NAMALWA (cell line): ENCODE results near the gene SNRPN.
"Not testable (repeated sequence)": the region's sequence is repeated elsewhere in the genome, so short reads cannot be mapped to it uniquely, and the experiment has no call there.

ENCODE experiments used
- DNase-seq: peaks from one replicate; pipeline ENCODE4 v3.0.0-alpha.2; 2015; ENCODE audit warnings: low spot score

SNRPN gene

DNA sequence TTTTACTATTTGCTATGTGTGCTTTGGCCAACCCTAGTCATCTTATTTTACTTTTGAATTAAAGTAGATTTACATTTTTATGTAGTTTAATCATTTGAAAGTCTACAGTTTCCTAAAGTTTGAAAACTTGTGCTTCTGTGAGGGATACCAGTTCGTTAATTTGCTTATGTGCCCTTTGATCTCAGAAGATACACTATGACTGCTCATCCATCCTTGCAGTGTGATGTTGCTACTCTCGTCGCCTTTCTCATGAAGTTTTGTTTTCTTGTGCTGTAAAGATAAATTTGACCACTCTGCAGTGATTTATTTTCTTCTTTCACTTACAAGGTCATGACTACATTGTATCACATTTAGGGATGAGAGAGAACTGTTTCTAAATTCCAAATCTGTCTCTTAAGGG, 16.3 kb downstream of the SNRPN start:
- no peak for DNase-seq

DNA sequence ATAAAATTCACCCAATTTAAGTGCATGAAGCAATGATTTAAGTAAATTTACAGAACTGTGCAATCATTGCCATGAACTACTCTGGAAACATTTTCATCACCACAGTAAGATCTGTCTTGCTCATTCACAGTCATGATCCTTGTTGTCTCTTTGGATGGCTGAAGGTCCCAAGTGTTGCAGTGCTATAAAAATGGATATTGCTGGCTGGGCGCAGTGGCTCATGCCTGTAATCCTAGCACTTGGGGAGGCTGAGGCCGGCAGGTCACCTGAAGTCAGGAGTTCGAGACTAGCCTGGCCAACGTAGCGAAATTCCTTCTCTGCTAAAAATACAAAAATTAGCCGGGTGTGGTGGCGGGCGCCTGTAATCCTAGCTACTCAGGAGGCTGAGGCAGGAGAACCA, 17.0 kb downstream of the SNRPN start:
- no peak for DNase-seq

GRCh38 chr15:24972707-24973106, 17.9 kb downstream of the SNRPN start:
- not testable (repeated sequence) for DNase-seq

DNA sequence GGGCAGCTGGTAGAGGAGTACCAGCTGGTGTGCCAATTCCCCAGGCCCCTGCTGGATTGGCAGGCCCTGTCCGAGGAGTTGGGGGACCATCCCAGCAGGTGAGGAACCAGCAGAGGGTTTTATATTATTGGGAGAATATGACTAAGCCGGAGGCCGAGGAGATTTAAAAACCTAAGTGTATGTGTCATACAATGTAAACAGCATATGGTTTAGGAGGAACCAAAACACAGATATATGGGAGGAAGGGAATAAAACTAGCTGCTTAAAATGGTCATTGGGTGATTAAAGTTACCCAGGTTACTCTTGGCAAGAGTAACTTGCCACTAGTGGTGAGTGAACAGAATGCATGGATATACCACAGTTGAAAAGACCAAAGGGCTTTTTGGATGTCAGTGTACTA, 22.1 kb downstream of the SNRPN start:
- no peak for DNase-seq

DNA sequence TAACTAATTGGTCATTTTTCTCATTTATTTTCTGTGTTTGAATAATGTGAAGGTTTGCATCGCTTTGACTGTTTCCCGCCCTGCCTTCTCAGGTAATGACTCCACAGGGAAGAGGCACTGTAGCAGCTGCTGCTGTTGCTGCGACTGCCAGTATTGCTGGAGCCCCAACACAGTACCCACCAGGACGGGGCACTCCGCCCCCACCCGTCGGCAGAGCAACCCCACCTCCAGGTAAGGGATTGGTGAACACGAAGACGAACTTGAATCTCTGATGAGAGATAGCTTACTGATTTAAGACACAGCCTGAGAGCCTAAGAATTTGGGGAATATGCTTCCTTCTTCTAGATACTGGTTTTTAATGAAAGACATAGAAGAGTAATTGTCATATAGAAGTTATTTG, 22.9 kb downstream of the SNRPN start:
- DNase-seq: no peak

DNA sequence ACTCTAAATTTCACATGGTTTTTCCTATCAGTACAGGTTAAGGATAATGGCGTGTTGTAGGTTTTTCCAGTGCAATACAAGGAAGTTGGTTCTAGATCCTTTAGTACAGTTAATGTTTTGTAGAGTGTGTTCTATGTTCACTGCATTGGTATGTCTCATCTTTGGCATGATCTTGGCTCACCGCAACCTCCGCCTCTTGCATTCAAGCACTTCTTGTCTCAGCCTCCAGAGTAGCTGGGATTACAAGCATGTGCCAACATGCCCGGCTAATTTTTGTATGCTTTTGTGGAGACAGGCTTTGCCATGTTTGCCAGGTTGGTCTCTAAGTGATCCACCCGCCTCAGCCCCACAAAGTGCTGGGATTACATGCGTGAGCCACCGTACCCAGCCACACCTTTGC, 30.4 kb downstream of the SNRPN start:
- DNase-seq: no peak

- no peak for DNase-seq
Observed at GRCh38 chr15:24986653-24987052, 31.9 kb downstream of the SNRPN start.

GRCh38 chr15:25019434-25019833, 64.6 kb downstream of the SNRPN start:
- no peak for DNase-seq

GRCh38 chr15:25022233-25022632, 67.4 kb downstream of the SNRPN start:
- no peak for DNase-seq
